NOMO-1 treated with dmso at 0.1 percent for 144 hours (cell line): ENCODE data around the gene FOXK2.

Experiments used
- DNase-seq: peaks from one replicate; lab custom pipeline; 2025; ENCODE audit not compliant: unreplicated experiment; lab: John Stamatoyannopoulos, UW

Gene FOXK2

GRCh38 chr17:82518826-82519810, at the start of gene FOXK2:
FOXK2 (plus strand) TSS chr17:82519732; CDS start chr17:82519889, 157 bp downstream.
- DNase-seq, result peak; percentile 90

GRCh38 chr17:82470065-82470464, 49.5 kb upstream of the FOXK2 start:
- no peak for DNase-seq

- DNase-seq, result no peak
These were observed 45.1 kb upstream of the FOXK2 start for GRCh38 chr17:82474223-82475010.

GRCh38 chr17:82475458-82475857, 44.1 kb upstream of the FOXK2 start:
- DNase-seq, result no peak

GRCh38 chr17:82477934-82478333, 41.6 kb upstream of the FOXK2 start:
- no peak for DNase-seq

- DNase-seq, result no peak
These were observed 39.9 kb upstream of the FOXK2 start for GRCh38 chr17:82479602-82480001.

GRCh38 chr17:82480318-82480717, 39.2 kb upstream of the FOXK2 start:
- DNase-seq, result no peak

- DNase-seq, result no peak
These were observed 36.3 kb upstream of the FOXK2 start for GRCh38 chr17:82483204-82483660.

GRCh38 chr17:82483836-82484235, 35.7 kb upstream of the FOXK2 start:
- DNase-seq, result no peak

- DNase-seq, result no peak
These were observed 33.1 kb upstream of the FOXK2 start for GRCh38 chr17:82486231-82487094.

GRCh38 chr17:82487910-82488309, 31.6 kb upstream of the FOXK2 start:
- DNase-seq, result no peak

- DNase-seq, result no peak
These were observed 30.4 kb upstream of the FOXK2 start for GRCh38 chr17:82489117-82489516.

- no peak for DNase-seq
These were observed 29.6 kb upstream of the FOXK2 start for GRCh38 chr17:82489851-82490511.

- no peak for DNase-seq
These were observed 28.9 kb upstream of the FOXK2 start for GRCh38 chr17:82490512-82491195.

- no peak for DNase-seq
These were observed 28.4 kb upstream of the FOXK2 start for GRCh38 chr17:82491196-82491530.

- DNase-seq, result no peak
These were observed 28.0 kb upstream of the FOXK2 start for GRCh38 chr17:82491533-82491932.

GRCh38 chr17:82492643-82493225, 26.8 kb upstream of the FOXK2 start:
- no peak for DNase-seq

GRCh38 chr17:82493226-82493781, 26.2 kb upstream of the FOXK2 start:
- no peak for DNase-seq
